Activated CD4-positive, CD25-positive, alpha-beta regulatory T cell treated with anti-CD3 and anti-CD28 coated beads, Interleukin-2, amount 50 U/mL, for 72 hours (primary cell): ENCODE results near the gene MYO18B.
"Not testable (repeated sequence)": the region's sequence is repeated elsewhere in the genome, so short reads cannot be mapped to it uniquely, and the experiment has no call there.

Experiments used
- DNase-seq: peaks from one replicate; pipeline ENCODE4 v3.0.0; 2021

Gene MYO18B

DNA sequence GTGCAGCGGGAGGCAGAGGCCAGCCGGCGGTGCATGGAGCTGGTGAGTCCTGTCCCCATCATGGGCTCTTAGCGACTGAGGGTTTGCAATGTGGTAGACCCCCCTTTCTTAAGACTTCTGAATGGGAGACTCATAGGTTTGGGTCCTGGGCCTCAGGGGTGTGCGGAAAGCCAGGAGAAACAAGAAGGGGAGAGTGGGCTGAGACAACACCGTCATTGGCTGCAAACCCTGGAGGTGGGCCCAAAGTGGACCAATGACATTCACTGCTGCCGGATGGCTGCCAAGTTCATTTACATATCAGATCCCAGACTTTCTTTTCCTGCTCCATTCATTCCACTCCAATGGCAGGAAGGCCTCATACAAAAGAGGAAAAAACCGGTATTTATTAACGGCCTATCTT is 213.3 kb downstream of the MYO18B start:
- no peak for DNase-seq

DNA sequence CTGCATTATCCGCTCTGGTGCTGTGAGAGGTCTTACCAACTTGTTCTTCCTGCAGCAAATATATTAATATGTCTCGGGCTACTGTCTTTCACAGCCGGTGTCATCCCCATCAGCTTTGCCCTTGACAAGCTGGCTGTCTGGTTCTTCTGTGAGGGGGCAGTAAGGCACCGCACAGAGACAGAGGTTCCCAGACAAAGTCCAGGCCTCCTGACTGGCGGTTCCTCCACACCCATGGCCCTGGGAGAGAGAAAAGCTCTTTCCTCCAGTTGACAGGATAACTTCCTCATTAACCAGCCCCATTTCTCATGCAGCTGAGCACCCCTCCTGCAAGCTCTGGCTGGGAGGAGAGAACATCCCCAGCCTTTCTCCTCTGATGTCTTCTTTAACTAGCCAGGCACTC is 214.8 kb downstream of the MYO18B start:
- DNase-seq, result no peak

DNA sequence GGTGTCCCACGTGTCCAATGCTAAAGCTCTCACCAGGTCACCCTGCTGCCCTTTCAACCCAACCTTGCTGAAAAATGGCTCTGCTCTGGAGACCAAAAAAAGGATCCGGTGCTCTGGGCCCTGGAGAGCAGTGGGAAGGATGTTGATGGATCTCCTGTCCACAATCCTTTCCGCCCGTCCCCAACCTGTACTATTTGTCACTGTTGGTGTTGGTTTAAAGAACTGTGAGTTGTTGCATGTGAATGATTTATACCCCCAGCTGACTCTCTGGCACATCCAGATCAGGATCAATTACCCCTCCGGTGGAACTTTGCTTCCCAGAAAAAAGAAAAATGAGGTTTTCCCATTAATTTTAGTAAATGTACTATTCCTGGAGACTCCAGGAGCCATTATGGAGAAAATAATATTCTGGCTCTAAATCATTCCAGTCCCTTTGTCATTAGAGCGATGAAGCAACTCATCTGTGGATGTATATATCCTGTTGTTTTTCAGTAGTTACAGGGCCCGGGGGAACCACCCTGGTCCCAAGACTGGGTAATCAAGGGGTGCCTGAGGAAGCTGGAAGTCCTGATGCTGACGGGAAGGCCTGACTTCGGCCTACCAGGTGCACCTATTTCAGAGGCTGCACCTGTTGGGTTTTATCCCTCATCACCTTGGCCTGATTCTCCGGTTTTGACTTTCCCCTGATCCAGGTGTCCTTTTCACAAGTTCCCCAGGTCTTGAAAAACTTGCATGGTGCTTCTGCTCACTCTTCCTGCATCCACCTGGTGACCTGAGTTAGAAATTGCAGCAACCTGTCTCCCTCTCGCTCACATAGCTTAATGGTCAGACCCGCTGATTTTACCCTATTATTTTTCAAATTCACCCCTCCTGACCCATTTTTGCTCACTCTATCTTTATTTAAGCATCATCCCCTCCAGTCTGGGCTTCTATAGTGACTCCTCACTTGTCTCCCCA is 218.1 kb downstream of the MYO18B start:
- DNase-seq, result no peak

DNA sequence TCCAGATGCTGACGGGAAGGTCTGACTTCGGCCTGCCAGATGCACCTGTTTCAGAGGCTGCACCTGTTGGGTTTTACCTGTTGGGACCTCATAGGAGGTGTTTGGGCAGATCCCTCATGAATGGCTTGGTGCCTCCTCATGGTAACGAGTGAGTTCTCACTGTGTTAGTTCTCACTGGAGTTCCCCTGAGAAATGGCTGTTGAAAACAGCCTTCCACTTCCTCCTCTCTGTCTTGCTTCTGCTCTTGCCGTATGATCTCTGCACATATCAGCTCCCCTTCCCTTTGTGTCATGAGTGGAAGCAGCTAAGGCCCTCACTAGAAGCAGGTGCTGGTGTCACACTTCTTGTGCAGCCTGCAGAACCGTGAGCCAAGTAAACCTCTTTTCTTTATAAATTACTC is 219.7 kb downstream of the MYO18B start:
- no peak for DNase-seq

DNA sequence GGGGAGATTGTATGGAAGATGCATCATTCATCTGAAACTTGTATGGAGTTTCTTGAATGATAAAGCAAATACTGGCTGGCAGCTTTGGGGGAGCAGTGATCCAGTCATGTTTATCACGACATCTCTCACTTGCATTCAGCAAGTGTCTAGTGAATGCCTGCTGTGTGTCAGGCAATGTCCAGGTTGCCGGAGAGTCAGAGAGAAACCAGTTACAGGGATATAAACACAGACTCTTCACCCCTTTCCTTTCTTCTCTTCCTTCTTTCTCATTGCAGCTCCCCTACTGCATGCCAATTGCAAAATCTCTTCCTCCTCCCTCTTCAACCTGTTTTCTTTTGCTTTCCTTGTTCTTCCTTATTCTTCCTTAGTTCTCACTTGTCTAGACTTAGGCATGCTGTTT is 220.7 kb downstream of the MYO18B start:
- DNase-seq, result no peak

DNA sequence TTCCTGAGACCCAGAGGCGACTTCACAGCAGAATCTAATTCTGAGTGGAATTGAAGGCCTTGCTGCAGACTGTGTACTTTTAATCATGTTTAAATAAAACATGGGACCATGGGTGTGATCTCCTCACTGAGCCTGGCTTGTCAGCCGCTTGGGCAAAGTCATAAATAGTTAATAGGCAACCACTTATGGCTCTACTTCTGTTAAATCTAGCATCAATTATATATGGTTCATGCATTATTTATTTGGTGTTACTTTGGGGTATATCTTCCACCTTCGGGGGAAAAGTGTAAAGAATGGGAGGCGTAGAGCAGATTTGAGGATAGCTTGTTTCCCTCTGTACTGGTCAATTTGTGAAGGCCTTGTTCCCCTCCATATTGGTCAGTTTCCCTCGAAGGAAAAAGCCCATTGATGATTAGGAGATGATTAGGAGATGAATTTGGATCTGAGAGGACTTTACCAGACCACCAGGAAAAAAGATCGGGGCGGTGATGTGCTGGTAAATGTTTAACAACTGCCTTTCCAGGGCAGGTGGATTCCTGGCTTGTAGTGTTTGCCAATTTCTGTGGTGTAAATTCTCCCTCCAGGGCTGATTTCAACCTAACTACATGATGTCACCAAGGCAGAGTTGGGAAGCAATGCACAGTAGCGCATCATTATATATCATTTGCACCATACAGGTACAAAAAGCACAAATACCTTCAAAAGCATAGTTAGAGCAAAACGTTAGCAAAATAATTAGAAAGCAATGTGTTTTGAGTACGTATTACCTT is 223.2 kb downstream of the MYO18B start:
- no peak for DNase-seq

DNA sequence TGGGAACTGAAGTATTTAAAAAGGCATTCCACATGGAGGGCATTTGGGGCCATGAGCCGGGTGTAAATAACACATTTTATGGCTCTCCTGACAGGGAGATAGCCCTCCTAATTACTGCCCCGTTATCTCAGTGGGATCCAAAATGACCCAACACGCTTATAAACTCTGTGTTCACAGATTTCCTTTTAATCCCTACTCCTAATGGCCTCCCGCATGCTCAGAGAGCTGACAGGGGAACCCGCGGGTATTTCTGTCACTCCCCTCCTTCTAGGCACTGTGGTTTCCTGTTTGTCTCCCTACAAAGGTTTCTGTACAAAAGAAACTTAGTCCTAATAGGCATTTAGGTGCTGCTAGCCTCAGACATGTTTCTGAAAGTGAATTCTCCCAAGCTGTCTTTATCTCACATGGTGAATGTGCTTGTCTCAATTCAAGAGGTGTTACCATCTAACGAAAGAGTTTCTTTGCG is 224.5 kb downstream of the MYO18B start:
- DNase-seq, result no peak

DNA sequence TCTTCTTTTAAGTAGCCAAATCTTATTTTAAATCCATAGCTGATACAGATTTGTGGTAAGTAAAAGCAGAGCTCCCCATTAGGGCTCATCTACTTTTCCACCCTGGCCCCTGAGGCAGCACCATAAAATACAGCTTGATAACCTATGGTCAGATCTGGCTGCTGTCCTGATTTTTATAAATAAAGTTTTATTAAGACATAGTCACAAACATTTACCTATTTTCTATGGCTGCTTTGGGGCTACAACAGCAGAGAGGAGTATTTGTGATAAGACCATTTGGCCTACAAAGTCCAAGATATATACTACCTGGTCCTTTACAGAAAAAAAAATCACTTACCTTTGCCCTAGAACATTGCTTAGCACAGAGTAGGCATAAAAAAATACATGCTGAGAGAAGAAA is 227.3 kb downstream of the MYO18B start:
- no peak for DNase-seq

DNA sequence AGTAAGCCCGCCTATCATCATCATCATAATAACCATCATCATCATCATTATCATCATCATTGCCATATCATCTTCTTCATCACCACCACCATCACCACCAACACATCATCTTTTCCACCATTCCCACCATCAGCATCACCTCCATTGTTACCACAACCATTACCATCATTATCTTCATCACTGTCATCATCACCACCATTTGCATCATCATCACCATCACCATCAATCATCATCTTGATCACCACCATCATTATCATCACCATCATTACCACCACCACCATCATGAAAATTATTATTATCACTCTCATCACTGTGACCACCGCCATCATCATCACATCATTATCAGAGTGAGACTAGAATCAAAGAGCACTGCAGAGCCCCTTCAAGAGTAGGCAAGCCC is 227.9 kb downstream of the MYO18B start:
- no peak for DNase-seq

DNA sequence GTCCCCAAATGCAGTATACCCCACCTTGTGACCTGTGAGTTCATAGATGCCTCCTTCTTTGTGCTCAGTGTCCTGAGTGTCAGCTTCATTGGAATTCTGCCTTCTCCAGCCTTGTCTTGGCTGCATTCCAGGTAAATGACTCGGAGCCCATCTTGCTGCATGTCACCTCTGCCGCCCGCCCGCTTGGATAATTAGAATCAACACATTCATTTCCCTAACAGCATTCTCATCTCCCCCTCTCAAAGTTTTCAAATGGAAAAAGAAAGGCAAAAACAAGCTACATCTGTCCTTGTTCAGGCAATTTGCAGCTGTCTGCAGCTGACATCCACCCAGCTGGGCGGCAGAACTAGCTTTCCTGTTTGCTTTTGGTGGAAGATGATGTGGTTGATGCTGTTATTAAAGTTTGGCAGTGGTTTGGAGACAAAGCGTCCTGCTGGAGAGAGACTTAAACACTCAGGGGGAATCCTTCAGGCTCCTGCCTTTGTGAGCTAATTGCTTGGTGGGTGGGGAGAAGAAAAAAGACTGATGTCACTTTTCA is 228.5 kb downstream of the MYO18B start:
- DNase-seq, result no peak

DNA sequence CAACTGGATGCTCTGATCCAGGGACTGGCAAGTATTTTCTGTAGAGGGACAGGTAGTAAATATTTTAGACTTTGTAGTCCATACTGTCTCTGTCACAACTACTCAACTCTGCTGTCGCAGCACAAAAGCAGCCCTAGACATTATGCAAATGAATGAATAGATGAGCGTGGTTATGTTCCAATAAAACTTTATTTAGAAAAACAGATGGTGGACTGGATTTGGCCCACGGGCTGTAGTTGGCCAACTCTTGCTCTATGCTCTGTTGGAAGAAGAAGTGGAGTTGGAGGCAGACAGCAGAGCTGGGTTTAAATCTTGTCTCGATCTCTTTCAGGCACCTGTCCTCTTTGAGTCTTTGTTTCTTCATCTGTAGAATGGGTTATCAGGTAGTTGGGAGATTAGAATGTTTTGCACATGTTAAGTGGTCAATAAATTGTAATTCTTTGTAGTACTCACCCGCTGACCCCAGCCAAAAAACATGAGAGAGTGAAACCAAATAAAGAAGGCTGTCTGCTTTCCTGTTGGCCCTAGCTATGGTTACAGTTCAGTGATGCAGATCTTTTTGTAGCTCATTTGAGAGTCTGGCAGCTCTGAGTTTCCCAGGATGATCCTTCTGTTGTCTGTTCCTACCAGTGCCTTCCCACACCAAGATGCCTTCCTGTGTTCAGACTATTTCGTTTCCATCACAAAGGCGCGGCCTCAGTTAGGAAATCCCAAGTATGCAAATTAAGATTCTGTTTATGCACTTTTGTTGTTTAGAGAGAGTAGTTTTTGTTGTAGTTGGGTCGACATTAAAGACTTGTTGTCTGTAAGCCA is 229.2 kb downstream of the MYO18B start:
- no peak for DNase-seq

DNA sequence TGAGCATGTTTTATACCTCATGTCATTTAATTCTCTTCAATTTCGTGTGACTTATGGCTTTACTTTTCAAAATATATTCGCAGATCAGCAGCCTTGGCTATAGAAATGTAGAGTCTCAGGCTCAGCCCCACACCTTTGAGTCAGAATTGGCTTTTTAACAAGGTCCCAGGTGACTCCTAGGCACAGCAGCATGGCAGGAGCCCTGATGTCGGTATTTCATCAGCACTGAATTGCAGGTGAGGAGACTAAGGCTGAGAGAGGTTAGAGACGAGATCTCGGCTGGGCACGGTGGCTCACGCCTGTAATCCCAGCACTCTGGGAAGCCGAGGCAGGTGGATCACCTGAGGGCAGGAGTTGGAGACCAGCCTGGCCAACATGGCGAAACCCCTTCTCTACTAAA is 230.4 kb downstream of the MYO18B start:
- no peak for DNase-seq

DNA sequence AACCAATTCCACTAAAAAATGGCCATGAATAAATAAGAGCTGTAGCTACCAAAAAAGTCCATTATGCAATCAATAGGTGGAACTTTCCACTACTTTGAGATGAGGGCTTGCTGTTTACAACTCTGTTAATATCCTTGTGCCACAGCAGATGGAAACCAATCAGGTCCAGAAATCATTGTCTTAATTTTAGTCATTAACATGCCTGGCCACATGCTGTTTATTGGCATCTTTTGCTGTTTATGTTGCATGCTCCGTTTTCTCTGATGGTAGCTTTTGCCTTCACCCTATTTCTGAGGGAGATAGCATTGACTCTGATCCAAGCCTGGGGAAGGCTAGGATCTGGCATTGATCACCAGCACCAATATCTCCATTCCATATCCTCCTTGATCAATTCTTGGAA is 234.4 kb downstream of the MYO18B start:
- DNase-seq, result no peak

DNA sequence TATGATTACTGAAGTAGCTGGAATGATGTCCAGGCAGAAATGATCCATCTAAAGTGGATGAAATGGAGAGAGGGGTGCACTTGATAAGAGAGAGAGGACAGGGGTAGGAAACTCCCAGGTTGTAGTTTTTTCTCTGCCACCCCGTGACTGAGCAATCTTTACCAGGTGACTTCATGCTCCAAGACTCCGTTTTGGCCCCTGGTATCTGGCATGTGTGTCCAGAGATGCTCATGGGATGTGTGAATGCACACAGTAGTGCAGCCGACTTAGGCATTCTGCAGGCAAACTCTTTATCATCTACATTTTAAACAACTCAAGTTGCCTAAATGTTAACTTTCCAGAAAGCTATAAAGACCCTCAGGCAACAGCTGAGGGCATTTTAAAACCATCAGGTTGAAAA is 238.0 kb downstream of the MYO18B start:
- DNase-seq, result no peak

DNA sequence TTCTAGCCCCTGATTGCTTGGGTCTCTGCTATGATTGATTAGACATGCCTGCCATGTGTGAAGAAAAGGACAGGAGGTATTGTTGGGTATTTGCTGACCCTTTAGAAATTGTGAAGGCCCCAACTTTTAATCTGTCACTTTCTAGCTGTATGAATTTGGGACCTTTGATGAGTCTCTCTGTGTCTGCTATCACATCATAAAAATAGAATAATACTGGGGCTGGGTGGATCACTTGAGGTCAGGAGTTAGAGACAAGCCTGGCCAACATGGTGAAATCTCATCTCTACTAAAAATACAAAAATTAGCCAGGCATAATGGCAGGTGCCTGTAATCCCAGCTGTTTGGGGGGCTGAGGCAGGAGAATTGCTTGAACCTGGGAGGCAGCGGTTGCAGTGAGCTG is 242.9 kb downstream of the MYO18B start:
- DNase-seq, result not testable (repeated sequence)

DNA sequence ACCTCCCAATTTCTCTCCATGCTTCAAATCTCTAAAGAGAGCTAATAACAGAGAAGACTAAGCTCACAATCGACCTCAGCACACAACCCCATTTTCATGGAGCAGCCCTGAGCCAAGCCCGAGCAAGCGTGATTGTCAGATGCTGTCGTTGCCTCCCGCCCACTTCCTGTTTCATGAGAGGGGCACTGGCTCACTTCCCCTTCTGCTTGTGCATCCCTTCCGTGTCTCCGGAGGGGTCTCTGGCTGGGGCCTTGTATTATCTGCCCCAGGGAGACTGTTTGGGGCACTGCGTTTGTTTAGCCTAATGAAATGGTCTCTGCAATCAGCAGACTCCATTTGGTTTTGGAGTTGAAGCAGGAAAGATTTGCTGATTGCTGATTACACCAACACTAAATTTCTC is 246.0 kb downstream of the MYO18B start:
- no peak for DNase-seq

DNA sequence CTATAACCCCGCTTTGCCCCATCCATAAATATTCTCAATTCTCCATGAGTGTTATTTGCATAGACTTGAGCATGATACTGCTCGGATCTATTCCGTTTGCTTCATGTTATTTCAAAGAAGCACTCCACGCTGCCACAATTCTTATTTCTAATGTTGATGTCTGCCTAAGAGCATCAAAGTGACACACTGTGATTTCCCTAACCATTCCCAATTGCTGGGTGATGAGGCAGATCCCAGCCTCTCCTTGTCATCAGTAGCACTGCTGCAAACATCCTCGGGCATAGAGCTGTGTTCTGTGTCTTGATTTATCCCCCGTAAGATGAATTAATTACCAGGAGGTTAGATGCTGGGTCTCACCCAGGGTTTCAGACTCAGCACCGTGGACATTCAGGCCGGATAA is 249.0 kb downstream of the MYO18B start:
- DNase-seq, result no peak

DNA sequence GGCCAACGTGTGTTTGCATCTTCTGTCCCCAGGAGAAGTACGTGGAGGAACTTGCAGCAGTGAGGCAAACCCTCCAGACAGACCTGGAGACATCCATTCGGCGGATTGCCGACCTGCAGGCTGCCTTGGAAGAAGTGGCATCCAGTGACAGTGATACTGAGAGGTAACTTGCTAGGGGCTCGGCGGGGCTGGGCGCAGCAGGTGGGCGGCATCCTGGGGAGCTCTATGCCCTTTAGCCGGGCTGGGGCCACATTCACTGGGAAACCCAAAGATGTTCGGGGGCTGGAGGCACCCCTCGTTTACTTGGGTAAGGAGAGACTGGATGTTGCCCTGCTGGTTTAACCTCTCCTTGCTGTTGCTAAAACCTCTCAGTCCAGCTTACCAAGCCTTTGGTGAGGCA is 250.3 kb downstream of the MYO18B start:
- no peak for DNase-seq

DNA sequence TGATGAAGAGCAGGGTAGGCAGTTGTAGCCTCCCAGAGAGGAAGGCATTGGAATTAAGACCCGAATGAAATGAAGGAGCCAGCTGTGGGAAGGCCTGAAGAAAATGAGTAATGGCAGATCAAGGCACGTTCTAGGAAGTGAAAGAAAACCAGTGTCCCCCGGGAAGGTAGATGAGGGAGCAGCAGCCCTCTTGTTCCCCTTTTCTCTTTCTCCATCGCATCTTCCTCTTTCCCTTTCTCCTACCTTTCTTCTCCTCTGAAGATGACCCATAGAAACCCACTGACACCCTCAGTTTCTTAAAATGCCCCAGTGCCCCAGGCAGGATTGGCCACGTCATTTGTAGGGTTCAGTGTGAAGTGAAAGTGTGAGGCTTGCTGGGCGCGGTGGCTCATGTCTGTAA is 254.7 kb downstream of the MYO18B start:
- no peak for DNase-seq

DNA sequence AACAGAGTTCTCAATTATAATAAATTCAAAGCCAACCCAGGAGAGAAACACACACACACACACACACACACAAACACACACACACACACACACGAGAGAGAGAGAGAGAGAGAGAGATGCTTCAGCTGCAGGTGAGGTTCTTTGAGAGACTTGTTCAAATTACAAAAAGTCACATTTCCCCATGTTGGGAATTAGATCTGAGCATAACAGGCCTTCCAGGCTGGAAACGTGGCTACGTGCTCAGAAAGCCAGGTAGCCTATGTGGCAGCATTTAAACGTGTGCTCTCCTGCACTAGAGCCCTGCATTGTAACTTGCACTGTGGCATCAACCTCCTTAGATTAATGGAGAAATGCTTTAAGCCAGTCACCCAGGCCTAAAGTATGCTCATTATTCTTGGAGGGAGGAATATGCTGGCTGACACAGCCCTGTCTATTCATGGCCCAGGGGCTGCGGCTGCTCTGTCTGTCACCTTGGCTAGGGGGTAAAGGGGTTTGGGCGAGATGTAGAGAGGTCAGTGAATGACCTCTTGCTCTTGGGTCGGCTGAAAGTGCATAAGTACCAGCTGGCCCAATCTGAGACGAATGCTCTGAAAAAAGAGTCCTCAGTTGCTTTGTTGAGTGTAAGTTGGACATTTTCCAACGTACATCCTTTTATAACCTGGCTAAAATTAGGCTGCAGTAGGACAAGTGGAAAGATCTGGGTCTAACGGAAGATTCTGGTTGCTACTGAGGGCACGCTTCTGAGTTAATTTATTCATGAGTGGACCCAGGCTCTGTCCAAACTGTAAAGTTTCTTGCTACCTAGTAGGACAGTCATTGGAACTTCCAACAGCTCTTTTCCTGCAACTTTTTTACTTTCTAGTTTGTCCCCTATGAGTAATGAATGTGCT is 256.1 kb downstream of the MYO18B start:
- no peak for DNase-seq

DNA sequence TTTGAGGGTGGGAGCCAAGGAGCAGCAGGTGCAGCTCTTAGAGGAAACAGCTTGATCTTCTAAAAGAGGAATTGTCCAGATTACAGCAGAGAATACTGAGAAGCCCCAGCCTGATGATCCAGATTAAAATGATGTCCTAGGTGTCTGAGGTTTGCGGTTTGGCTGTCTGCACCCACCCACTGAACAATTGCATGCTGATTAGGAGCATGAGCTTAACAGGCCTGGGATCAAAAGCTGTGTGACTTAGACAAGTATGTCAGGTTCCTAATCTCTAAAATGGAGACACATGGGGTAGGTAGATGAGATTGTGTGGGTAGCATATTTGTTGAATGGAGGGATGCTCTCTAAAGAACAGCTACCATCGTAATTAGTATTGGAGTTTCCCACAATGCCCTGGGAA is 260.5 kb downstream of the MYO18B start:
- DNase-seq, result no peak

DNA sequence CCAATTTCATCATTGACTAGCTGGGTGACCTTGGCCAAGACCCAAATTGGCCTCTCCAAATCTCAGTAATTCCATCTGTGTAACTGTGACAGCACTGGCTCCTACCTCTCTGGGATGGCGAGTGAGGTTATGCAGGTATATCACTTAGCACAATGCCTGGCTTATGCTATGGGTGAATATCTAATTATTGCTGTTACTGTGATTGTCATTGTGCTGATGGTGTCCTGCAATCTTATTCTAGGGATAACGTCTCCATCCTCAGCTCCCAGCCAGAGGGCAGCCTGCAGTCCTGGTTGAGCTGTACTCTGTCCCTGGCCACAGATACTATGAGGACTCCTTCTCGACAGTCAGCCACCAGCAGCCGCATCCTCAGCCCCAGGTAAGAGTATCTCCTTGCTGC is 262.5 kb downstream of the MYO18B start:
- no peak for DNase-seq
